Measurements from ENCODE around the gene PDXK. TPM values are rescaled to one million over a fixed set of nuclear protein-coding genes. Genes with fewer than 3 reads are reported as not detected.
A peak's percentile ranks its signal among the peaks of the same experiment; 100 is the strongest.

PDXK gene
- total and polyA plus RNA-seq, 10 of the 15 experiments (the other 5 are each of a cell fraction or from before 2014, with no cell fraction given) = 3.7 to 141 (median 60.0) TPM

DNA sequence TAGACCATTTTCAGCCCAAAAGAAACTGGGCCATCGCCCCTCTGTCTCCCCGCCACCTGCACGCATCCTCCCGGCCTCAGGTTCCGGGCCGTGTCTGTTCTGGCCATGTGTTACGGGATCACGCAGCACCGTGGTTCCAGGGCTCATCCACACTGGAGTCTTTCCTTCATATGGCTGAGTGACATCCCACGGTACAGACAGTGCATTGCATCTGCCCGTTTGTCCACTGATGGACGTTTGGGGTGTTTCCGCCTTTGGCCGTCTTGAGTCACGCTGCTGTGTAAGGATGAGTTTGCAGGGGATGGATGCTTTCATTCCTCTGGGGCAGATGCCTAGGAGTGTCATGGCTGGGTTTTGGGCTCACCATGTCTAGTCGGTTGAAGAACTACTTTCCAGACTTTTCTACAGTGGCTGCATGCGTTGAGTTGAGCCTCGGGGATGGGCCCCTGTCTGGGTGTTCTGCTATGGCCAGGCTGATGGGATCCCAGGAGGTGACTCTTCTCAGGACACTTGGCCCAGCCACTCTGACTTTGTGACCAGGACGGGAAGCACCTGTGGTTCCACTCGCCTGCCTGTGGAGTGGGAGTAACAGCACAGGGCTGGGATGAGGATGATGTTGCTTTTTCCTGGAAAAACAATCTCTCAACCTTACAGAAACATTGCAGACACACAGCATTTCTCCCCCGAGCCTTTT lies 87.2 kb downstream of the PDXK start:
- H3K4me1 ChIP-seq (ENCODE audit: control insufficient read depth, insufficient read depth, low read length) = peaks cover 56% of the 10 kb centered on the region
- H3K79me2 ChIP-seq (ENCODE audit: control insufficient read depth, insufficient read depth, low read length) = peaks cover 7% of the 10 kb centered on the region
- peak overlapping the region; percentile 91 for H3K4me2 ChIP-seq (ENCODE audit: control insufficient read depth, insufficient read depth)
- in situ Hi-C loops (cut with MboI) (loop anchor here (5.0 kb wide), 2 partner anchors 116 to 171 kb away; no protein-coding TSS in a partner anchor), intact Hi-C loops (cut with micrococcal nuclease; ENCODE audit: unreplicated experiment) (no loop called here)
- RAD21 ChIA-PET (ENCODE audit: unreplicated experiment) = interaction anchor here (1.0 to 1.6 kb wide), 4 partner anchors 11 to 132 kb away, joined by 3 to 8 read pairs (median 4); partner anchors contain the start of gene RRP1
- H3K9ac ChIP-seq (ENCODE audit: control insufficient read depth, insufficient read depth, low read length) = peak overlapping the region; percentile 74
- ATAC-seq (peak; percentile 4), DNase-seq (ENCODE audit: low read depth, low spot score) (no peak), FAIRE-seq (no peak)
- no peaks in the 10 kb centered on the region for H3K9me3 ChIP-seq (replicated peaks; ENCODE audit: control insufficient read depth, insufficient read depth, low read length)
- 59% methylated on average over 21 of the region's 21 CpGs for WGBS (ENCODE audit: insufficient coverage, insufficient replicate concordance, low lambda C conversion rate, missing lambda C conversion rate)
- no peaks in the 10 kb centered on the region for H3K27me3 ChIP-seq (replicated peaks in 1 of 2; ENCODE audit: control insufficient read depth in 2 of 2, insufficient read depth in 2 of 2, low read length in 1 of 2)
- H3K4me3 ChIP-seq = peak overlapping the region; percentile 29; the same call in 1 of the 2 replicates
- TSS peak; percentile 59 for BruUV-seq (replicated peaks)
- CTCF ChIA-PET = interaction anchor here (1.0 to 1.9 kb wide), 2 partner anchors 17 to 132 kb away, joined by 4 to 5 read pairs; partner anchors contain the start of gene RRP1
- peaks cover 6 to 27% of the 10 kb centered on the region in 2 experiments; a peak in 3 of 4 replicates for H3K36me3 ChIP-seq (ENCODE audit: control insufficient read depth in 2 of 2, insufficient read depth in 2 of 2, low read length in 1 of 2)
- H4K20me1 ChIP-seq (ENCODE audit: control insufficient read depth, insufficient read depth) = no peaks in the 10 kb centered on the region
- H3K27ac ChIP-seq (ENCODE audit: control insufficient read depth, insufficient read depth) = peak overlapping the region; percentile 98
- SMC1A ChIA-PET (ENCODE audit: uncharacterized antibody, unreplicated experiment) = interaction anchor here (0.9 to 1.4 kb wide), 2 partner anchors 115 to 131 kb away, joined by 3 to 5 read pairs; no protein-coding TSS in a partner anchor
- peak overlapping the region; percentile 48 for H2AFZ ChIP-seq (ENCODE audit: control insufficient read depth, low read depth, low read length)
- POLR2A ChIA-PET = interaction anchor here (0.6 to 1.5 kb wide), 3 partner anchors 17 to 132 kb away, joined by 4 to 9 read pairs (median 4); partner anchors contain the start of gene RRP1
- TF ChIP-seq BCL3 (IDR thresholded peaks at IDR 0.05; ENCODE audit: borderline replicate concordance, insufficient read depth, low read depth, low read length, poor library complexity, severe bottlenecking) (peak; percentile 56), TCF3 (IDR thresholded peaks at IDR 0.05; ENCODE audit: borderline replicate concordance, insufficient read depth, low read depth, low read length) (no peak), ZBTB11 (CRISPR knock-in tag; IDR thresholded peaks at IDR 0.05) (no peak), SUZ12 (IDR thresholded peaks at IDR 0.05; ENCODE audit: unreplicated experiment) (no peak), KAT2A (conservative IDR thresholded peaks at IDR 0.05; ENCODE audit: control insufficient read depth, low read depth, low read length) (no peak), SREBF1 (IDR thresholded peaks at IDR 0.05; ENCODE audit: low read length) (no peak), TARDBP (IDR thresholded peaks at IDR 0.05; ENCODE audit: borderline replicate concordance) (no peak), SP1 (IDR thresholded peaks at IDR 0.05; ENCODE audit: low read depth, low read length) (no peak), STAT1 (conservative IDR thresholded peaks at IDR 0.05) (no peak), CHD1 (IDR thresholded peaks at IDR 0.05; ENCODE audit: low read depth, low read length) (no peak), TBL1XR1 (IDR thresholded peaks at IDR 0.05; ENCODE audit: low read depth, low read length) (no peak), BCL11A (IDR thresholded peaks at IDR 0.05; ENCODE audit: low read depth, low read length) (no peak), HDGF (IDR thresholded peaks at IDR 0.05) (peak; percentile 66; the same call in 1 of the 2 replicates)
- TF ChIP-seq, protein P1, sequence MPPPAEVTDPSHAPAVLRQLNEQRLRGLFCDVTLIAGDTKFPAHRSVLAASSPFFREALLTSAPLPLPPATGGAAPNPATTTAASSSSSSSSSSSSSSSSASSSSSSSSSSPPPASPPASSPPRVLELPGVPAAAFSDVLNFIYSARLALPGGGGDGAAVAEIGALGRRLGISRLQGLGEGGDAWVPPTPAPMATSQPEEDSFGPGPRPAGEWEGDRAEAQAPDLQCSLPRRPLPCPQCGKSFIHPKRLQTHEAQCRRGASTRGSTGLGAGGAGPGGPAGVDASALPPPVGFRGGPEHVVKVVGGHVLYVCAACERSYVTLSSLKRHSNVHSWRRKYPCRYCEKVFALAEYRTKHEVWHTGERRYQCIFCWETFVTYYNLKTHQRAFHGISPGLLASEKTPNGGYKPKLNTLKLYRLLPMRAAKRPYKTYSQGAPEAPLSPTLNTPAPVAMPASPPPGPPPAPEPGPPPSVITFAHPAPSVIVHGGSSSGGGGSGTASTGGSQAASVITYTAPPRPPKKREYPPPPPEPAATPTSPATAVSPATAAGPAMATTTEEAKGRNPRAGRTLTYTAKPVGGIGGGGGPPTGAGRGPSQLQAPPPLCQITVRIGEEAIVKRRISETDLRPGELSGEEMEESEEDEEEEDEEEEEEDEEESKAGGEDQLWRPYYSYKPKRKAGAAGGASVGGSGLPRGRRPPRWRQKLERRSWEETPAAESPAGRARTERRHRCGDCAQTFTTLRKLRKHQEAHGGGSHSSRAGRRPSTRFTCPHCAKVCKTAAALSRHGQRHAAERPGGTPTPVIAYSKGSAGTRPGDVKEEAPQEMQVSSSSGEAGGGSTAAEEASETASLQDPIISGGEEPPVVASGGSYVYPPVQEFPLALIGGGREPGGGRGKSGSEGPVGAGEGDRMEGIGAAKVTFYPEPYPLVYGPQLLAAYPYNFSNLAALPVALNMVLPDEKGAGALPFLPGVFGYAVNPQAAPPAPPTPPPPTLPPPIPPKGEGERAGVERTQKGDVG (CRISPR knock-in tag; IDR thresholded peaks at IDR 0.05) = 0 out of 2 replicates have a peak, but pooled peaks have one; percentile 31

Measured in GM12878 (cell line).